Activated CD4-positive, alpha-beta T cell treated with anti-CD3 and anti-CD28 coated beads, Interleukin-2, amount 50 U/mL, for 4 hours (primary cell): ENCODE data around the gene ANKDD1A.

Experiments
- DNase-seq, 2 experiments: peaks; one replicate each; pipeline ENCODE4 v3.0.0-alpha.2; 2020

The ANKDD1A gene

DNA sequence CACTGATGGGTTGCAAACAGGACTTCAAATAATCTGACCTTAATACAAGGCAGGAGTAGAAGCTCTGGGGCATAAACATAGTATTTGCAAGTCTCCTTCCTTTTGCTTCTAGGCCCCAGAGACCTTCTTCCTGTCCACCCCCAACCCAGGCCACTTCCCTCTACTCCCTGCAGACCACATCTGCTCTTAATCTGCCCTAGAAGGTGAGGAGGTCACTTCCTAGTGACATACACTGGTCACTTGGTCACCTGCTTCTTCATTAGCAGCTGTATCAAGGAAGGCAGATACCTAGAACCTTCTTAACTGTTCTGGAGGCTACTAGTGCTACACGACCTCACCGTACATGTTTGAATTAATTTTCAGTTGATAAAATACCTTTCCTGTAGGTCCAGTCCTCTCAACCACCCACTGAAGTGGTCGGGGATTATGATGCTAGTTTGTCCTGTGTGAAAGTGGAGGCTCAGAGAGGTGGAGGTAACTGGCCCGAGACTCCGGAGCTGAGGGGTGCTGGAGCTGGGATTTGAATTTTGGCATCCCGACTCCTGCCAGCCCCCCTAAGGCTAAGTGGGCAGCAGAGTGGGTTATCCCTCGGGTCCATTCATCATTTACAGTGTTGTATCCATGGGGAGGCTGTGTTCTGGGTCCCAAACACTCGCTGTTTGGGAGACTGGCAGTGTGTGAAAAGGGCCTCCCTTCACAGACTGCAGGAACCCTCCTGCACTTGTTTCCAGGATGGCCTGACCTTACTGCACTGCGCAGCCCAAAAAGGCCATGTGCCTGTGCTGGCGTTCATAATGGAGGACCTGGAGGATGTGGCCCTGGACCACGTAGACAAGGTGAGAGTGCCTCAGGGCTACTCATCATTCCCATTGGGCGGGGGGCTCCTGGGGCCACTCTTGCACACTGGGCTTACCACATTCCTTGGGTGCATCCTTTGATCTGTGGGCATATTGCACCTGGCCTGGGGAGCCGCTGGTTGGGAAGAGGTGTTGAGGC is 13.9 kb downstream of the ANKDD1A start:
- no peak for DNase-seq

DNA sequence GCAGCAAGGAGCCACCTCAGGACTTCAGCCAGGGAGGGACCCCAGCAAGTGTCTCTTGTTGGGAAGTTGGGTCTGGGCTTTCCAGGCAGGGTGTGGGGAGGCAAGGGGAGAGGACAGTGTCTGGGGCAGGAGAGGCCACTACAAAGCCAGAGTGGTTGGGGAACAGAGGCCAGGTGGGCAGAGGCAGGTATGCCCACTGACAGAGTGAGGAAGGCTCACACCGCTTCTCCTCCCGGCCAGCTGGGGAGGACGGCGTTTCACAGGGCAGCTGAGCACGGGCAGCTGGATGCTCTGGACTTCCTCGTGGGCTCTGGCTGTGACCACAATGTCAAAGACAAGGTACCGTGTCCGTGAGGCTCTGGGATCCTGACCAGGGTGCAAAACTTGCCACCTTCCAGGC is 15.0 kb downstream of the ANKDD1A start:
- DNase-seq, result no peak

DNA sequence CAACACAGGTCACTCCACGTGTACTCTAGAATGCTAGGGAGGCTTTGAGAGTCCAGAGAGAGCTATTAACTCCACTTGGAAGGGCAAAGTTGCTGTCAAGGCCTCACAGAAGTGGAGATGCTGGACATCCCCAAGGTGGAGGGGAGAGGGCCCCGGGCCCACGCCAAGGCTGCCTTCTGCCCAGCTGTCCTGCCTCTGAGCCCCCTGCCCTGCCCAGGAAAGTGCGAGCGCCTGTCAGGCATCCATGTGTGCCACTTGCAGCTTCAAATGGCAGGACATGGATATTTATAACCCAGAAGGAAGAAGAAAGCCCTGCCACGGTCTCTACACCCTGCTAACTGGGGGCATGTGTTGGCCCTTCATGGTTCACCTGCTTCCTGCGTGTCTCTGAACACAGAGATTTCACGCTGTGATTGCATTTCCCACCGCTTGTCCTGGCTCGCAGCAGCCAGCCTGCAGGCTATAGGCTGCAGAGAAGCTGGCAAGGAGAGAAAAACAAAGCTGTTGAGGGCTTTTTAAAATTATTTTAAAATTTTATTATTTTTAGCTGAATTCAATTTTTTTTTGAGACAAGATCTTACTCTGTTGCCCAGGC is 17.0 kb downstream of the ANKDD1A start:
- no peak for DNase-seq

DNA sequence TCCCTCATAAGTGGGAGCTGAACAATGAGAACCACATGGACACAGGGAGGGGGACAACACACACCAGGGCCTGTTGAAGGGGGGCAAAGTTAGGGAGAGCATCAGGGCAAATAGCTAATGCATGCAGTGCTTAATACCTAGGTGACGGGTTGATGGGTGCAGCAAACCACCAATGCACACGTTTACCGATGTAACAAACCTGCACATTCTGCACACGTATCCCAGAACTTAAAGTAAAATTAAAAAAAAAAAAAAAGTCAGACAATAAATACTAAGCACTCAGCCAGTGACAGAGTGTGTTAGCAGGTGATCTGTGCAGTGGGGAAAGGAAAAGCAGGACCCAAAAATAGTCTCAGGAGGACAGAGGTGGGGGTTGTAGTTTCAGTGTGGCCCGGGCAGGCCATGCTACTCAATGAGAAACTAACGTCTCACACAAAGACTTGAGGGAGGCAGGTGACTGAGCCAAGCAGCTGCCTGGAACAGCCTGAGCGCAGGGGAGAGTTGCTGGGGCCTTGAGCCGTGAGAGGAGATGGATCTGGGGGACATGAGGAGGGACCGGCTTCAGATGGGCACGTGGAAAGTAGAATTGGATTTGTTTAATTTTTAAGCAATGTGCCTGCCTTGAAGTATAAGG is 18.4 kb downstream of the ANKDD1A start:
- DNase-seq, result no peak

DNA sequence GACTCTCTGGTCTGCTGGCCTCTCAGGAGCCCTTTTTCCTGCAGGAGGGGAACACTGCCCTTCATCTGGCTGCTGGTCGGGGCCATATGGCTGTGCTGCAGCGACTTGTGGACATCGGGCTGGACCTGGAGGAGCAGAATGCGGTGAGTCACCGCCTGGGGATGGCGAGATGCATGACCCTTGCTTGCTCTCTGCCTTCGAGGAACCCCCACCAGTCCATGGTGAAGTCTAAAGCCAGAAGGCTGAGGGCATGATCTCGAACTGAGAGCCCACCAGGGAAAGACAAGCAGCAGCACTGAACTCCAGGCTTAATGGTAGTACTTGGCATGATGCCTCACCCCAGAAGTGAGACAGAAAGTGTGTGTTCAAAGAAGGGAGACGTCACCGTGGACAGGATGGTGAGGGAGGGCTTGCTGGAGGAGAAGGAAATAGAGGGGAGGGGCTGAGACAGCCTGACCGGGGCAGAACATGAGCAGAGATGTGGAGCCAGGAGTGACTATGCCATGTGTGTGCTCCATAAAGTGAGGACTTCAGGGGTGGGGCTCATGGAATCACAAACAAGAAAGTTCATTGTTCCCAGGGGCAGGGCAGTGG is 19.2 kb downstream of the ANKDD1A start:
- no peak for DNase-seq

DNA sequence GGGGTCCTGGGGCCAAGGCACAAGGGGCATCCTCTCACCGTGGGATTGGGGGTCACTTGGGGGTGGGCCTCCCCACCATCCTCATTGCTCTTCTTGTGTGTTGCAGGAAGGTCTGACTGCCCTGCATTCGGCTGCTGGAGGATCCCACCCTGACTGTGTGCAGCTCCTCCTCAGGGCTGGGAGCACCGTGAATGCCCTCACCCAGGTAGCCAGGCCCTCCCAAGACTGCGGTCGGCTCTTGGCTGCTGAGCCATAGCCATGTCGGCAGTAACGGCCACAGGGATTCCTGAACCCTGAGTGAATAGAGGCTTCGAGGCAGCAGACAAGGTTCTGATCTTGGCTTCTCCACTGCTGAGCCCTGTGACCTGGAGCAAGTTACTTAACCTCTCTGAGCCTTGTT is 19.7 kb downstream of the ANKDD1A start:
- DNase-seq, result no peak

DNA sequence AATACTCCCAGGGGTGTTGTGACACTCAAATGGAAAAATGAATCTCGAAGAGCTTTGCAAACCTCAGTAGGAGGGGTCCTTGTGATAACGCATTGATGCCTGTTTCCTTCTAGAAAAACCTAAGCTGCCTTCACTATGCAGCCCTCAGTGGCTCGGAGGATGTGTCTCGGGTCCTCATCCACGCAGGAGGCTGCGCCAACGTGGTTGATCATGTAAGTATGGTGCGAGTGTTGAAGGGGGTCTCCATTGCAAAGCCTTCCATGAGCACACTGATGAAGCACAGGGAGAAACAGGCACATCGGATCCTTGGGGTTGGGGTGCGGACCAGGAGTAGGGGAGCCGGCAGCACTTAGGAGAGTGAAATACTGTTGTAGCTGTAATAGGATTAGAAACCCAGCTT is 22.3 kb downstream of the ANKDD1A start:
- no peak for DNase-seq

DNA sequence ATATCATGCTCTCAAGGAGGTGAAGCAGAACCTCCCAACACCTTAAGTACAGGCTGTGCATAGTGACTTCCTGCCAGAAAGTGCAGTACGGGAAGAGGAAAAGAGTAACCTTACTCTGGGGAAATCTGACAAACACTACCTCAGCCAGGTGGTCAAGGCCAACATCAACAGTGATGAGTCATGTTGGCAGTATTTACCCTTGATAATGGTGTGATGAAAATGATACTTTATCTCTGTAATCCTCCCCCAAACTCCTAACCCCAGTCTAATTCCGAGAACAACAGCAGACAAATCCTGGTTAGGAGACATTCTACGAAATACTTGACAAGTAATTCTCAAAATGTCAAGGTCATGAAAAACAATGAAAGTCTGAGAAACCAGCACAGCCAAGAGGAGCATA is 26.5 kb downstream of the ANKDD1A start:
- DNase-seq, result no peak

DNA sequence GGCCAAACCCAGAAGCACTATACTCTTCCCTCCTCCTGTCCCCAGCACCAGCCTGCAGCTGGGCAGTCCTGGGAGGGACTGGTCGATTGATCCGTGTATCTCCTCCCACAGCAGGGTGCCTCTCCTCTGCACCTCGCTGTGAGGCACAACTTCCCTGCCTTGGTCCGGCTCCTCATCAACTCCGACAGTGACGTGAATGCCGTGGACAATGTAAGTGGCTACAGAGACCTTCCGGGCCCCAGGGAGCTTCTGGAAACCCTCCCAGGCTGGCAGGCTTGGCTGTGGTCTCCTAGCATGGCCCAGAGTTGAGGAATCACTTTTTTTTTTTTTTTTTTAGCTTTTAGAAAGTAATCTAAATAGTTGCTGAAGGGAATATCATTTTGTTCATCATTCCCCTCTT is 30.7 kb downstream of the ANKDD1A start:
- no peak for DNase-seq

DNA sequence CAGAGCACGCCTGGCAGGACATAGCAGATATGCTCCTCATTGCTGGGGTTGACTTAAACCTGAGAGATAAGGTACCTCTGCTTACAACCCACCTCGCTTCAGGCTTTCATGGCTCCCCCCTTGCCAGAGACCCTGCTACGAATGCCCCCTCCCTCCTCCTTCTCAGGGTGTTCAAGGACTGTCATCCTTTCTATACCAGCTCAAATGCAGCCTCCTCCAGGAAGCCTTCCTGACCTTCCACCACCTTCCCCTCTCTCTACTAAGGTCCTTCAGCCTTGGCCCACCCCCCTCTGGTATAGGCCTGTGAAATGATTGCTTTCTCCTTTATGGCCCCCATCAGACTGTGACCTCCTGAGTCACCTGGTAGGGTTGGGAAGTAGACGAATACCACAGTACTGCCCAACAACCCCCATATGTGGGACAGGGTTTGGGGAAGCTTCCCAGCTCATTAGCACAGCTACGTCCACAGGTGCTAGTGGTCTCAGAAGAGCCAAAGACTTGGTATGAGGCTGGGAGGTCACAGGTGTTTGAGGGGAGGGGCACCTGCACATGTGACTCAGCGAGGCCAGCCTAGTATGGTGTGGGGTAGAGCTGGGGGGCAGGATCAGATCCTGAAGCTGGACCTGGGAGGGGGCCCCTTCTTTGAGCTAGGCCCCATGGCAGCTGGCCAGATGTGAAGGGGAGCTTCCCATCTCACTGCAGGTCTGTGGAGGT is 32.0 kb downstream of the ANKDD1A start:
- no peak for DNase-seq

DNA sequence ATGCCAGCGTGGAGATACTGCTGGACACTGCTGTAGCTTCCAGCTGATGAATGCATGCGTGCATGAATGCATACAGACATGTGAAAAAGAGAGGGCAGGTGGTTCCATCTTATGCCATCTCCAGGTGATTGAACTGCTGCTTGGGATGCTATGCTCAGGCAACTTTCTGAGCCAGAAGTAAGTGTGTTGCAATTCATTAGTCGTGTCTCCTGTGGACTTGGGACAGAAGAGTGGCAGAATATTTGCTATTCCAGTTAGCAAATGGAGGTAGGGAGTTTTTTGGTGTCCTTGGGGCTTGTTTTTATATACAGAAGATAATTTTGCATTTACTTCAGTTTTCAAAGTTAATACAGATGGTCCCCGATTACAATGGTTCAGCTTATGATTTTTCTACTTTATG is 33.3 kb downstream of the ANKDD1A start:
- DNase-seq, result no peak

DNA sequence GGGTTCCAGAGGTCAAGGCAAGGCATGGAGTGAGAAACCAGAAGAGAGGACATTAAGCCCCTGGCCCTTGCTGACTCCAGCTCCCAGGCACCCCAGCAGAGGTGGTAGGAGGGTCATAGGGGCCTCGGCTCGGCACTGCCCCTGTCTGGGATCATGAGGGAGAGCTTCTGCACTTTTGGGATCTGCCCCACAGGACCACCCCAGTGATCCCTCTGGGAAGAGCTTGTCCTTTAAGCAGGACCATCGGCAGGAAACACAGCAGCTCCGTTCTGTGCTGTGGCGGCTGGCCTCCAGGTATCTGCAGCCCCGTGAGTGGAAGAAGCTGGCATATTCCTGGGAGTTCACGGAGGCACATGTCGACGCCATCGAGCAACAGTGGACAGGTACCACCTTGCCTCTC is 35.5 kb downstream of the ANKDD1A start:
- no peak for DNase-seq

DNA sequence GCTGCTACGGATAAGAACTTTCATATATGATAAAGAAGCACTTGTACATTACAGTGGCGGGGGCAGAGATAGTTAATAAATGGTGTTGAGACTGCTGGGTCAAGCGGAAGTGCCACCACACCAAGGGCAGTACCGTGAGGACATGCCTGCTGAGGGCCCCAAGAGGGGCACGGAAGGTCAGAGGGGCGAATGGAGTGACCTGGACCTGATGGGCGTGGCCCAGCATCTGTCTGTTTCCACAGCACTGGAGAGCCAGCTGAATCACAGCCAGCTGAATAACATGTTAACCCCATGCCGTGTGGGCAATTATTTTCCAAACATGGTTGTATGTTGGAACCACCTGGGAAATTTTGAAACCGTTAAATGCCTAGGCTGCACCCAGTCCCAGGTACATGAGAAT is 37.2 kb downstream of the ANKDD1A start:
- DNase-seq, result no peak

DNA sequence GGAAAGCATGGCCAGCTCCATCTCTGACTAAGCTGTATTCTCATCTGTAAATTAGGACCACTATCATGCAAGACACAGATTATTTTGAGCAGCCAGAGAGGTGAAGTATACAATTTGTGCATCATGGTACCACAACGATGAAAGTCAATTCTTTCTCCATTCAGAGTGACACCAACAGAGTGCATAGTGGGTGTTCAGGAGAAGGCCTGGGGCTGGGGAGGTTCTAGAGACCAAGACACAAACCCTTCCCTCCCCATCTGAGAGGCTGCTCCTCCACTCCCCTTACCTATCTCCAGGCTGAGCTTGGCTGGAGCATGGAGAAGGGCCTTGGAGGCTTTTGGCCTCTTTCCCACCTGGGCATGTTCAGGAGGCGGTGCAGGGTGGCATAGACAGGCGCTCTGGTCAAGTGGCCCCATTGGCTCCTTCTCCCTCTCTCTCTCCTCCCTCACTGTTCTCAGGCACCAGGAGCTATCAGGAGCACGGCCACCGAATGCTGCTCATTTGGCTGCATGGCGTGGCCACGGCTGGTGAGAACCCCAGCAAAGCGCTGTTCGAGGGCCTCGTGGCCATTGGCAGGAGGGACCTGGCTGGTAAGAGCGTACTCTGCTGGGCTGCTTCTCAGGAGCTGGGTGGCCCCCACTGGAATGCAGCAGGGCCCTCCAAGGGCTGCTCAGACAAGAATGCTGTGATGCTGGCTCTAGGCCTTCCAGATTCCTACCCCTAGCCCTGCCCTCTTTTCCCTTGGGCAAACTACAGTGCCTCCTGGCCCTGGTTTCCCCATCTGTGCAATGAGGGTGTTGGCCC is 37.9 kb downstream of the ANKDD1A start:
- no peak for DNase-seq

DNA sequence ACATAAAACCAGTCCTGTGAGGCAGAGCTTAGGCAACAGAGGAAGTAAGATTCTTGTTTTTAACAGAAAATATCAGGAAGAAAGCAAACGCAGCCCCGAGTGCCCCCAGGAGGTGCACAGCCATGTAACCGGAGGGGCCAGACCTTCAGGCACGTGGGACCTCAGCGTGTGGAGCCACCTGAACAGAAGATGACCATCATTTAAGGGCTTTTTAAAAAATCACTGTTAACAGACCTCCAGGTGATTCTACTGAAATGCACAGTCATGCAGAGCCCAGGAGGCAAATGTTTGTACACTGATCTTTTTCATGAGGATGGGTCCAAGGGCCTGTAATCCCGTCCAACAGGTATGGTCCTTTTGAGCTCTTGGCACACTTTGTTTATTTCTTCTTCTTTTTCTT is 39.2 kb downstream of the ANKDD1A start:
- no peak for DNase-seq

DNA sequence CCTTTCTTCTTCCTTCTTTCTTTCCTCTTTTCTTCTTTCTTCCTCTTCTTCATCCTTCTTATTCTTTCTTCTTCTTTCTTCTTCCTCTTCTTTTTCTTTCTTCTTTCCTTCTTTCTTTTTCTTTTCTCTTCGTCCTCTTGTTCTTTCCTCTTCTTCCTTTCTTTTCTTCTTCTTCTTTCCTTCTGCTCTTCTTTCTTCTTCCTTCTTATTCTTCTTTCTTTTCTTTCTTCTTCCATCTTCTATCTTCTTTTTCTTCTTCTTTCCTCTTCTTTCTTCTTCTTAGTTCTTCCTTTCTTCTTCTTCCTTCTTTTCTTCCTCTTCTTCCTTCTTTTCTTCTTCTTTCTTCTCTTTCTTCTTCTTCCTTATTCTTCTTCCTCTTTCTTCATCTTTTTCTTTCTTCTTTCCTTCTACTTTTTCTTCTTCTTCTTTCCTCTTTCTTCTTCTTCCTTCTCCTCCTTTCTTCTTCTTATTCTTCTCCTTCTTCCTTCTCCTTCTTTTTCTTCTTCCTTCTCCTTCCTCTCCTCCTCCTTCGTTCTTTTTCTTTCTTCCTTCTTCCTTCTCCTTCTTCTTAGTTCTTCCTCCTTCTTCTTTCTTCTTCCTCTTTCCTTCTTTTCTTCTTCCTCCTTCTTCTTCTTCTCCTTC is 40.2 kb downstream of the ANKDD1A start:
- DNase-seq, result no peak

DNA sequence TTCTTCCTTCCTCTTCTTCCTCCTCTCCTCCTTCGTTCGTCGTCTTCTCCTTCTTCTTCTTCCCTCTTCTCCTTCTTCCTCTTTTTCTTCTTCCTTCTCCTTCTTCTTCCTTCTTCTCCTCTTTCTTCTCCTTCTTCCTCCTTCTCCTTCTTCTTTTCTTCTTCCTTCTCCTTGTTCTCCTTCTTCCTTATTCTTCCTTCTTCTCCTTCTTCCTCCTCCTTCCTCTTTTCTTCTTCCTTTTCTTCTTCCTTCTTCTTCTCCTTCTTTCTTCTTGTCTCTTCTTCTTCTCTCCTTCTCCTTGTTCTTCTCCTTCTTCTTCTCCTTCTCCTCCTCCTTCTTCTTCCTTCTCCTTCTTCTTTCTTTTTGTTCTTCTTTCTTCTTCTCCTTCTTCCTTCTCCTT is 42.7 kb downstream of the ANKDD1A start:
- DNase-seq, result no peak

DNA sequence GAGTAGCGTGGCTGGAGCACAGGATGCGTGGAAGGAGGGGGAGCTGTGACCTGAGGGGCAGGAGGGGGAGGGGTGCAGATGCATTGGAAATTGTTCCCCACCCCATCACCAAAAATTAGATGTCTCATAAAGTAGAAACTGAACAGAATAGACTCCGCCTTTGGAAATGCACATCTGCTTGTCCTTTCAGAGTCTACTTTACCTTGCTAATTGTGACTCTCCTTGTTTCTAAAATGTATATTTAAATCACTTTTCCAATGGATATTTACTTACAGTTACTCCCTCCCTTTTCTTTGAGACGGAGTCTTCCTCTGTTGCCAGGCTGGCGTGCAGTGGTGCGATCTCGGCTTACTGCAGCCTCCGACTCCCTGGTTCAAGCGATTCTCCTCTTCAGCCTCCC is 47.4 kb downstream of the ANKDD1A start:
- no peak for DNase-seq

DNA sequence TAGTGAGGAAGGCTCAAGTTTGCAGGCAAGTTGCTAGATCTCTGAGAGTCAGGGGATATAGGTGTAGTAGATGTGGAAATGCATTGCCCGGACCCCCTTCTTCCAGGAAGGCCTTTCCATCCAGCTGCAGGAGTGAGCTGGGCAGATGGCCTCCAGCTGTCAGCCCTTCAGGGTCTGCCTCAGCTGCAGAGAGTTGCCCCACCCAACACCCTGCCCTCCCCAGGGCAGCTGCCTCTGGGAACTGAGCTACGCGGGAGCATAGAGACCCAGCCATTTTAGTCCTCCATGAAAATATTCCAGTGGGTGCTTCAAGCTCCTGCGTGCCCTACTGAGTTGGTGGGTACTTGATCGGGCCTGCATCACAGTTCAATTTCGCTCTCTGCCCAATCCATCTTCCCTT is 48.5 kb downstream of the ANKDD1A start:
- no peak for DNase-seq

DNA sequence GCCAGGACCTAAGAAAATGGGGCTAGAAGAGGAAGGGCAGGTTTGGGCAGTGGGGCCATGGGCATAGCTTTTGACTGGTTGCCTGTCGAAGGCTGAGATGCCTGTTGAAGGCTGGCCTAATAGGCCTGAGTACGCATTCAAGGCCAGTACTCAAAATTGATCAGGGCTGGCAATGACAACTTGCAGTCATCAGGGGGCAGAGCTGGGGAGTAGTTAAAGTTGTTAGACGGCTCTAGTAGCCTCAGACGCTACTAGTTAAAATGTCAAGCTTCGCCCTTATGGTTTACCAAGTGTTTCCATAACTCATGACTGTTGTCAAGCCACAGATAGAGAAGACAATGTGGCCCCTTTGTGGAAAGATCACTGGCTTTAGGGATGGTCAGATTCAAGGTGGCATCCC is 49.3 kb downstream of the ANKDD1A start:
- DNase-seq, result no peak

DNA sequence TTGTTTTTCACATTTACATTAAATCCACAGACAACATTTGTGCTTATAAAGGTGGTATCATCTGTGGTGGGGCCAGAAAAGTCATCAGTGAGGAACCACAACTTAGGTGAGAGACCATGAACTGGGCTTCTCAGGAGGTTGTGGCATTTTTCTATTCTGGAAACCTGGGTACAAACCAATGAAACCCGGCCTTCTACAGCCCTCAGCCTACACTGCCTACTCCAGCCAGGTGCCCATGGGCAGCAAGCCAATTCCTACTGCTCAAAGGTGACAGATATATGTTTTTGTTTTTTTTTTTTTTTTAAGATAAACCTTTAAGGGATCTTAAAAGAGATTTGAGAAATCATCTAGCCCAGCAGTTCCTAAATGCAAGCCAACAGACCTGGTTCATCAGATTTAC is 57.7 kb downstream of the ANKDD1A start:
- no peak for DNase-seq

DNA sequence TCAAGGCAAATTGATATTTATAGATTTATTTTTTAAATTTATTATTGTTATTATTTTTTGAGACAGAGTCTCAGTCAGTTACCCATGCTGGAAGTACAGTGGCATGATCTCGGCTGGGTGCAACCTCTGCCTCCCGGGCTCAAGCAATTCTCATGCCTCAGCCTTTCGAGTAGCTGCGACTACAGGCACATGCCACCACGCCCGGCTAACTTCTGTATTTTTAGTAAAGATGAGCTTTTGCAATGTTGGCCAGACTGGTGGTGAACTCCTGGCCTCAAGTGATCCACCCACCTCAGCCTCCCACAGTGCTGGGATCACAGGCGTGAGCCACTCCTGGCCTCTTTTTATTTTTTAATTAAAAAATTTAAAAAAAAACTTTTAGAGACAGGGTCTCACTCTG is 59.0 kb downstream of the ANKDD1A start:
- DNase-seq, result no peak
